Natural killer cell treated with Interleukin-12 subunit alpha and Interleukin-12 subunit beta and Interleukin-15 and Interleukin-18, amount 100 ng/mL, for 72 hours (primary cell): ENCODE data around the gene PPP1R2C. TPM values are rescaled to one million over a fixed set of nuclear protein-coding genes. Genes with fewer than 3 reads are reported as not detected.

Source experiments
- ATAC-seq, 2 donors: fragments of 150-1000 bp; cut with Tn5 transposase in 1 of 2; sonication (Bioruptor Pico), chemical (Tn5 transposase) in 1 of 2; 2 replicates each; pipeline ENCODE4 v1.10.0; 2021
- DNase-seq: peaks from one replicate; pipeline ENCODE4 v3.0.0; 2022; ENCODE audit warnings: low spot score
- H3K27ac Mint-ChIP-seq, 2 donors: 1 replicate in 1 of 2; 2 replicates in 1 of 2; pipeline ENCODE4 v1.8.0; 2022; ENCODE audit warnings: mixed read lengths in 2 of 2, mild to moderate bottlenecking in 1 of 2, moderate library complexity in 1 of 2
- H3K27me3 Mint-ChIP-seq, 2 donors: 1 replicate in 1 of 2; 2 replicates in 1 of 2; pipeline ENCODE4 v1.8.0; 2022; ENCODE audit warnings: mixed read lengths in 2 of 2
- H3K36me3 Mint-ChIP-seq: one replicate; pipeline ENCODE4 v1.8.0; 2022; ENCODE audit warnings: mixed read lengths
- H3K4me1 Mint-ChIP-seq, 2 donors: 1 replicate in 1 of 2; 2 replicates in 1 of 2; pipeline ENCODE4 v1.8.0; 2022; ENCODE audit warnings: low read depth in 2 of 2, mixed read lengths in 2 of 2, mild to moderate bottlenecking in 1 of 2
- H3K4me3 Mint-ChIP-seq: one replicate; pipeline ENCODE4 v1.8.0; 2022; ENCODE audit warnings: mixed read lengths
- H3K9me3 Mint-ChIP-seq: 2 replicates; pipeline ENCODE4 v1.8.0; 2022; ENCODE audit warnings: mixed read lengths
- total RNA-seq, 2 donors: library from RNA; stranded (reverse); gene quantifications; one replicate each; pipeline ENCODE4 v1.2.3, GENCODE V29; 2022

PPP1R2C gene
- total RNA-seq, 2 donors from 2014 or later, result not detected

DNA sequence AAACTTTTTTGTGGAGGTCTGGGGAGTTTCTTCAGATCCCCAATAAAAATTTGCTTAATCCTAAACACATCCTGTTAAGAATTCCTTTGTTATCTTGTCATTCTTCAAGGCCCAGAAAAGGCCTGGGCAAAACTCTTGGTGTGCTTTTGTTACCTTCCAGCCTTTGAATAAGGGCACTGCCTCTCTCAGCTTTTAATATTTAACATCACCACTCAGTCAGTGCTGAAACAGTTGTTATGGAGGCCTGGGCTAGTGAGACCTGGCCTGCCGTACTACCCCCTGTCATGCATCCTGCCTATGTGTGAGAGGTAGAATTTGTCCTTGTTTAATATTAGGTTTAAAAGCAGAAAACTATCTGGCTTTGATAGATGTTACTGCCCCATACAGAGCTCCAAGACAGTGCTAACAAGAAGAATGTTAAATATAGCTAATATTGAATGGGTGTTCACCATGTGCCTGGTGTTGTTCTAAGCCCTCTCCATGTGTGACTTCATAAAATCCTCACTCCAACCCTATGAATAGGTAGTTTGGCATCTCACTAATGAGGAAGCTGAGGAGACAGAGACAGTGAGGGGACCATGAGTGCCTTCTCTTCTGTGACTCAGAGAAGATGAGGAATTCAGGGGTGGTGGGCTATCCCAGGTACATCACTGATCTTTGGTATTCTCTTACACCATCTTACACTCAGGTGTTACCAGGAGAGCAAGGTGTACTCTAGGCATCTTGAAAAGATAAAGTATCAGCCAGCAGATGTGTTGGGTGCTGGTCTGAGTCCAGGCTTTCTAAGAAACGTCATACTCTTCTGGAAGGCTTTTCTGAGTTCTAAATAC is 6.2 kb downstream of the PPP1R2C start:
- Mint-ChIP-seq H3K4me3 (no peak overlapping the region), H3K4me1 (no peaks in the 10 kb centered on the region), H3K27ac (no peak overlapping the region), H3K27me3 (peaks cover 0 to 12% of the 10 kb centered on the region in 2 donors), H3K36me3 (no peaks in the 10 kb centered on the region), H3K9me3 (no peaks in the 10 kb centered on the region)
- ATAC-seq, result no peak
- no peak for DNase-seq

- H3K36me3 Mint-ChIP-seq, result no peaks in the 10 kb centered on the region
- H3K4me3 Mint-ChIP-seq, result no peak overlapping the region
- no peaks in the 10 kb centered on the region for H3K9me3 Mint-ChIP-seq
- no peak for ATAC-seq
- no peak overlapping the region for H3K27ac Mint-ChIP-seq
- DNase-seq, result no peak
- no peaks in the 10 kb centered on the region for H3K4me1 Mint-ChIP-seq
- H3K27me3 Mint-ChIP-seq, result peaks cover 0 to 9% of the 10 kb centered on the region in 2 donors
Measured at GRCh38 chrX:42770566-42770965, 7.4 kb downstream of the PPP1R2C start.

- H3K4me1 Mint-ChIP-seq, result no peaks in the 10 kb centered on the region
- ATAC-seq (no peak), DNase-seq (no peak)
- H3K4me3 Mint-ChIP-seq, result no peak overlapping the region
- peaks cover 4% of the 10 kb centered on the region for H3K9me3 Mint-ChIP-seq
- H3K36me3 Mint-ChIP-seq, result no peaks in the 10 kb centered on the region
- H3K27me3 Mint-ChIP-seq, result peaks cover 0 to 22% of the 10 kb centered on the region in 2 donors
- no peak overlapping the region for H3K27ac Mint-ChIP-seq
Measured at GRCh38 chrX:42759881-42760280, 18.1 kb downstream of the PPP1R2C start.

GRCh38 chrX:42755815-42756214 is 22.1 kb downstream of the PPP1R2C start:
- Mint-ChIP-seq H3K4me3 (no peak overlapping the region), H3K27me3 (peaks cover 0 to 7% of the 10 kb centered on the region in 2 donors), H3K4me1 (peaks cover 0 to 2% of the 10 kb centered on the region in 2 donors), H3K9me3 (no peaks in the 10 kb centered on the region), H3K27ac (no peak overlapping the region), H3K36me3 (no peaks in the 10 kb centered on the region)
- ATAC-seq (no peak), DNase-seq (no peak)

DNA sequence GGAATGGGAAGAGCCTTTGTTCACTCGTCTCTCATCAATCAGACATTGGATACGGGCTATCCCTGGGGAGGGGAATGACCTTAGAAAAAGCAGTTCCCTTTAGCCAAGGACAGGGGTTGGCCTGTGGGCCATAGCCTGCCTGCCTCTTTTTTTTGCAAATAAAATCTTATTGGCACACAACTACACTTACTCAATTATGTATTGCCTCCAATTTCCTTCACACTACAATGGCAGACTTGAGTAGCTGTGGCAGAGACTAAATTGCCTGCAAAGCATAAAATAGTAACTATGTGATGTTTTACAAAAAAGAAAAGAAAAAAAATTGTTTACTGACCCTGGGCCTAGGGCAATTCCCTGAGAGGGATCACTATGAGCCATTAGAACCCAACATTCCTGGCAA is 23.4 kb downstream of the PPP1R2C start:
- DNase-seq, result no peak
- no peaks in the 10 kb centered on the region for H3K9me3 Mint-ChIP-seq
- H3K4me3 Mint-ChIP-seq, result no peak overlapping the region
- H3K36me3 Mint-ChIP-seq, result no peaks in the 10 kb centered on the region
- peaks cover 0 to 12% of the 10 kb centered on the region in 2 donors for H3K27me3 Mint-ChIP-seq
- no peak for ATAC-seq
- no peak overlapping the region for H3K27ac Mint-ChIP-seq
- H3K4me1 Mint-ChIP-seq, result peaks cover 0 to 2% of the 10 kb centered on the region in 2 donors

DNA sequence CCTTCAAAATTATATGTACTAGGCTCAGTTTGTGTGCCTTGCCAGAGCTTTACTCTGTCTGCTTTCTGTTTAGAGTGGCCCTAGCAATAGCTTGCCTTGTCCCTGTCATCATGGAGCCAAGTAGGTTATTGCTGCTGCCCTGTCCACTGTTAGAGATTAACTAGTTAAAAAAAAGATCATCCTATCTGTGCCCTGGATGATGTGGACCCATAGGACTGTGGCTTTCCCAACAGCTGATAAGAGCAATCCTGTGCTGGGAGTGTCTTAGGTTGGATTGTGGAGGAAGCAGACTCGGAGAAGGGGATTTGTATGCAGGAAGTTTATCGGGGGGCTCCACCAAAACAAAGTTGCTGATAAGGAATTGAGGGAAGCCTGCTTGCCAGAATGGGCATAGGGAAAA is 23.8 kb downstream of the PPP1R2C start:
- no peak overlapping the region for H3K4me3 Mint-ChIP-seq
- H3K4me1 Mint-ChIP-seq, result peaks cover 0 to 2% of the 10 kb centered on the region in 2 donors
- peaks cover 0 to 12% of the 10 kb centered on the region in 2 donors for H3K27me3 Mint-ChIP-seq
- no peaks in the 10 kb centered on the region for H3K36me3 Mint-ChIP-seq
- no peak overlapping the region for H3K27ac Mint-ChIP-seq
- no peaks in the 10 kb centered on the region for H3K9me3 Mint-ChIP-seq
- no peak for DNase-seq
- no peak for ATAC-seq

DNA sequence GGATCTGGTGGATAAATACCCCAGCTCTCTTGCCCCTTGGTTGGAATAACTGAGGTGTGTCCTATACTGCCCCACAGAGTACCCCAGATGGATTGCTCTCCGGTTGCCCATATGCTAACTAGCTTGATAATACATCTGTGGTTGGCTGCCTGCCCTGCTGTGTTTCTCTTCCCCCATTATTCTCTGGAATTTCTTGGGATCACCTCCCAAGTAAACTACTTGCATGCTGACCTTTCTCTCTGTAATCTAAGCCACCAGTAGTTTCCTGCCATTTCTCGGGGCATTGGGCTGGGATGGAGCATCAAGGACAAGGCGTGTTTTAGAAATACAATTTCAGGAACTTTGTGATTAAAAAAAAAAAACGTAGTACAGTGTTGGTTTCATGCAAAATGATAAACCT is 25.2 kb downstream of the PPP1R2C start:
- no peak for ATAC-seq
- H3K36me3 Mint-ChIP-seq, result no peaks in the 10 kb centered on the region
- no peak overlapping the region for H3K4me3 Mint-ChIP-seq
- H3K27me3 Mint-ChIP-seq, result peaks cover 0 to 14% of the 10 kb centered on the region in 2 donors
- no peak for DNase-seq
- no peaks in the 10 kb centered on the region for H3K9me3 Mint-ChIP-seq
- no peak overlapping the region for H3K27ac Mint-ChIP-seq
- peaks cover 0 to 2% of the 10 kb centered on the region in 2 donors for H3K4me1 Mint-ChIP-seq

GRCh38 chrX:42751573-42751972 is 26.4 kb downstream of the PPP1R2C start:
- Mint-ChIP-seq H3K4me3 (no peak overlapping the region), H3K27ac (no peak overlapping the region), H3K9me3 (no peaks in the 10 kb centered on the region), H3K36me3 (no peaks in the 10 kb centered on the region), H3K4me1 (peaks cover 2 to 3% of the 10 kb centered on the region in 2 donors), H3K27me3 (peaks cover 0 to 16% of the 10 kb centered on the region in 2 donors)
- no peak for ATAC-seq
- DNase-seq, result no peak

GRCh38 chrX:42748067-42748850 is 29.7 kb downstream of the PPP1R2C start:
- Mint-ChIP-seq H3K4me1 (peaks cover 2 to 6% of the 10 kb centered on the region in 2 donors), H3K4me3 (no peak overlapping the region), H3K27me3 (peaks cover 0 to 19% of the 10 kb centered on the region in 2 donors), H3K9me3 (no peaks in the 10 kb centered on the region), H3K27ac (no peak overlapping the region), H3K36me3 (no peaks in the 10 kb centered on the region)
- DNase-seq (no peak), ATAC-seq (no peak)

- Mint-ChIP-seq H3K4me1 (peaks cover 2 to 6% of the 10 kb centered on the region in 2 donors), H3K27ac (no peak overlapping the region), H3K27me3 (peaks cover 0 to 21% of the 10 kb centered on the region in 2 donors), H3K9me3 (no peaks in the 10 kb centered on the region), H3K36me3 (no peaks in the 10 kb centered on the region), H3K4me3 (no peak overlapping the region)
- no peak for ATAC-seq
- no peak for DNase-seq
Measured at GRCh38 chrX:42746606-42747005, 31.4 kb downstream of the PPP1R2C start.

GRCh38 chrX:42740456-42740855 is 37.5 kb downstream of the PPP1R2C start:
- Mint-ChIP-seq H3K27me3 (peaks cover 0 to 6% of the 10 kb centered on the region in 2 donors), H3K4me1 (no peaks in the 10 kb centered on the region), H3K4me3 (no peak overlapping the region), H3K9me3 (no peaks in the 10 kb centered on the region), H3K27ac (no peak overlapping the region), H3K36me3 (no peaks in the 10 kb centered on the region)
- ATAC-seq (no peak), DNase-seq (no peak)

DNA sequence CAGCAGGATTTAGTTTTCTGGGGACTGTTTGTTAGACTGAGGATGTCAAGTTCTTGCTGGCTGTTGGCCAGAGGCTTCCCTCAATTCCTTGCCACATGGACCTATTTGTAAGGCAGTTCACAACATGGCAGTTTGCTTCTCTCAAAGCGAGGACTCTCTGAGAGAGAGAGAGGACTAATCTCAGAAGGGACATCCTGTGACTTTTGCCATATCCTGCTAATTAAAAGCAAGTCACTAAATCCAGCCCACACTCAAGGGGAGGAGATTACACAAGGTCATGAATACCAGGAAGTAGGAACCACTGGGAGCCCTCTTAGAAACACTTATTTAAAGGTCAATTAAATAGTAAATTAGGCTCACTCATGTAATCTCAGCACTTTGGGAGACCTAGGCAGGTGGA is 38.2 kb downstream of the PPP1R2C start:
- Mint-ChIP-seq H3K36me3 (no peaks in the 10 kb centered on the region), H3K9me3 (no peaks in the 10 kb centered on the region), H3K27me3 (peaks cover 0 to 7% of the 10 kb centered on the region in 2 donors), H3K27ac (no peak overlapping the region), H3K4me1 (no peaks in the 10 kb centered on the region), H3K4me3 (no peak overlapping the region)
- DNase-seq (no peak), ATAC-seq (no peak)

GRCh38 chrX:42739258-42739657 is 38.7 kb downstream of the PPP1R2C start:
- H3K27ac Mint-ChIP-seq, result no peak overlapping the region
- DNase-seq (no peak), ATAC-seq (no peak)
- no peaks in the 10 kb centered on the region for H3K9me3 Mint-ChIP-seq
- no peaks in the 10 kb centered on the region for H3K36me3 Mint-ChIP-seq
- H3K27me3 Mint-ChIP-seq, result peaks cover 0 to 7% of the 10 kb centered on the region in 2 donors
- no peak overlapping the region for H3K4me3 Mint-ChIP-seq
- no peaks in the 10 kb centered on the region for H3K4me1 Mint-ChIP-seq

DNA sequence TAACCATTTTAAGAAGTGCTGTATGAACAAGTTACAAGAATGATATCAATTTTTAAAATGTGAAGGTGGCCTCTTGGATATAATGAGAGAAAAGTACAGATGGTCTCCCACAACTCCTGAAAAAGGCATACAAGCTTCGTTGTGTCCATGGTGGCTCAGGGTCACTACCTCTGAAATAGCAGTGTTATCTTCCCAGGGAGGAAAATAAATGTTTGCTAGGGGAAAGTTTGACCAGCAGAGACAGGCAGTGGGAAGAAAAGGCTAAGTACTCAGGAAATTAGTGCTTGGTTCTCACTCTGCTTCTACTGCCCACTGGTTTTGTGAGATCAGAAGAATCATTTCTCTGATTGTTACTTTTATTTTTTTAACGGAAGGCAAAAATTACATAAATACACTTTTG is 39.4 kb downstream of the PPP1R2C start:
- Mint-ChIP-seq H3K27ac (no peak overlapping the region), H3K9me3 (no peaks in the 10 kb centered on the region), H3K36me3 (no peaks in the 10 kb centered on the region), H3K4me3 (no peak overlapping the region), H3K4me1 (no peaks in the 10 kb centered on the region), H3K27me3 (peaks cover 0 to 5% of the 10 kb centered on the region in 2 donors)
- no peak for ATAC-seq
- no peak for DNase-seq
